ENCODE measurements around the gene SLC34A2.

DNA sequence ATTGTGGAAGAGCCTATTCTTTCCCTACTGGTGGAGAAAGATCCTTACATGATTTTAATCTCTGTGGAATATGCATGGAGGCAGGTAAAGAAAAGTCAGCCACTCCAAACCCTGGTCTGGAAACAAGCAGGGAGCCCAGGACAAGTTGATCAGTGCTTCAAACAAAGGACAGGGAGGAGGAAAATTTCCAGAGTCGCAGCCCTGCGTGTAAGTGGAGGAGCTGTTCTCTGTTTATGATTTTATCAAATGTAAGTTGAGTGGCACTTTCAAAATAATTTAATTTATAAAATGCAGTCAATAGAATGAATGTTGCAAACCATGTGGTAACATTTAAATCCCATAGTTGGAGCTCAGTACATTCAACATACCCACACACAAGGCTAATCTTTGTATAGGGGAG lies 57.0 kb downstream of the SLC34A2 start:
- no peak for TF ChIP-seq POLR2A (IDR thresholded peaks at IDR 0.05; ENCODE audit: control extremely low read depth in 1 of 2, low read depth in 2 of 2, low read length in 2 of 2)
- no peak for TF ChIP-seq HDAC2 (IDR thresholded peaks at IDR 0.05; ENCODE audit: borderline replicate concordance in 1 of 2, low read depth in 2 of 2, low read length in 2 of 2)
- TF ChIP-seq, protein P1, sequence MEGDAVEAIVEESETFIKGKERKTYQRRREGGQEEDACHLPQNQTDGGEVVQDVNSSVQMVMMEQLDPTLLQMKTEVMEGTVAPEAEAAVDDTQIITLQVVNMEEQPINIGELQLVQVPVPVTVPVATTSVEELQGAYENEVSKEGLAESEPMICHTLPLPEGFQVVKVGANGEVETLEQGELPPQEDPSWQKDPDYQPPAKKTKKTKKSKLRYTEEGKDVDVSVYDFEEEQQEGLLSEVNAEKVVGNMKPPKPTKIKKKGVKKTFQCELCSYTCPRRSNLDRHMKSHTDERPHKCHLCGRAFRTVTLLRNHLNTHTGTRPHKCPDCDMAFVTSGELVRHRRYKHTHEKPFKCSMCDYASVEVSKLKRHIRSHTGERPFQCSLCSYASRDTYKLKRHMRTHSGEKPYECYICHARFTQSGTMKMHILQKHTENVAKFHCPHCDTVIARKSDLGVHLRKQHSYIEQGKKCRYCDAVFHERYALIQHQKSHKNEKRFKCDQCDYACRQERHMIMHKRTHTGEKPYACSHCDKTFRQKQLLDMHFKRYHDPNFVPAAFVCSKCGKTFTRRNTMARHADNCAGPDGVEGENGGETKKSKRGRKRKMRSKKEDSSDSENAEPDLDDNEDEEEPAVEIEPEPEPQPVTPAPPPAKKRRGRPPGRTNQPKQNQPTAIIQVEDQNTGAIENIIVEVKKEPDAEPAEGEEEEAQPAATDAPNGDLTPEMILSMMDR (IDR thresholded peaks at IDR 0.05; ENCODE audit: control extremely low read depth in 1 of 3, insufficient read depth in 1 of 3, low read depth in 1 of 3, low read length in 3 of 3) = no peak
- no peak for TF ChIP-seq CTBP2 (IDR thresholded peaks at IDR 0.05; ENCODE audit: borderline replicate concordance, insufficient read depth, insufficient read length, low read length)
- TF ChIP-seq EP300 (IDR thresholded peaks at IDR 0.05; ENCODE audit: borderline replicate concordance in 1 of 2, low read depth in 2 of 2, low read length in 2 of 2) = no peak
- TF ChIP-seq TCF12 (IDR thresholded peaks at IDR 0.05; ENCODE audit: low read depth, low read length) = no peak
- TF ChIP-seq, protein P2, sequence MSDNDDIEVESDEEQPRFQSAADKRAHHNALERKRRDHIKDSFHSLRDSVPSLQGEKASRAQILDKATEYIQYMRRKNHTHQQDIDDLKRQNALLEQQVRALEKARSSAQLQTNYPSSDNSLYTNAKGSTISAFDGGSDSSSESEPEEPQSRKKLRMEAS (IDR thresholded peaks at IDR 0.05) = no peak
- no peak for TF ChIP-seq TAF1 (IDR thresholded peaks at IDR 0.05; ENCODE audit: low read depth, low read length)
- TF ChIP-seq, protein P3, sequence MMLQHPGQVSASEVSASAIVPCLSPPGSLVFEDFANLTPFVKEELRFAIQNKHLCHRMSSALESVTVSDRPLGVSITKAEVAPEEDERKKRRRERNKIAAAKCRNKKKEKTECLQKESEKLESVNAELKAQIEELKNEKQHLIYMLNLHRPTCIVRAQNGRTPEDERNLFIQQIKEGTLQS (IDR thresholded peaks at IDR 0.05; ENCODE audit: insufficient read depth, low read depth, low read length) = no peak
- no peak for TF ChIP-seq GABPA (IDR thresholded peaks at IDR 0.05; ENCODE audit: borderline replicate concordance, insufficient read depth, low read length)
- TF ChIP-seq TBP (IDR thresholded peaks at IDR 0.05; ENCODE audit: low read depth, low read length) = no peak
- TF ChIP-seq SUZ12 (IDR thresholded peaks at IDR 0.05; ENCODE audit: low read length) = no peak
- TF ChIP-seq, protein P4, sequence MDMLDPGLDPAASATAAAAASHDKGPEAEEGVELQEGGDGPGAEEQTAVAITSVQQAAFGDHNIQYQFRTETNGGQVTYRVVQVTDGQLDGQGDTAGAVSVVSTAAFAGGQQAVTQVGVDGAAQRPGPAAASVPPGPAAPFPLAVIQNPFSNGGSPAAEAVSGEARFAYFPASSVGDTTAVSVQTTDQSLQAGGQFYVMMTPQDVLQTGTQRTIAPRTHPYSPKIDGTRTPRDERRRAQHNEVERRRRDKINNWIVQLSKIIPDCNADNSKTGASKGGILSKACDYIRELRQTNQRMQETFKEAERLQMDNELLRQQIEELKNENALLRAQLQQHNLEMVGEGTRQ (IDR thresholded peaks at IDR 0.05; ENCODE audit: low read length) = no peak
- TF ChIP-seq PHF8 (conservative IDR thresholded peaks at IDR 0.05; ENCODE audit: low read depth, low read length) = no peak

All from H1 (cell line).